GM18519 (cell line): ENCODE results near the gene SLC8A1.

ENCODE experiments used
- ATAC-seq: cut with Tn5 transposase; IDR thresholded peaks from one replicate; pipeline ENCODE4 v1.9.1; 2021; ENCODE audit warnings: mild to moderate bottlenecking, moderate library complexity; ENCODE audit not compliant: unreplicated experiment, low FRiP score

The SLC8A1 gene

DNA sequence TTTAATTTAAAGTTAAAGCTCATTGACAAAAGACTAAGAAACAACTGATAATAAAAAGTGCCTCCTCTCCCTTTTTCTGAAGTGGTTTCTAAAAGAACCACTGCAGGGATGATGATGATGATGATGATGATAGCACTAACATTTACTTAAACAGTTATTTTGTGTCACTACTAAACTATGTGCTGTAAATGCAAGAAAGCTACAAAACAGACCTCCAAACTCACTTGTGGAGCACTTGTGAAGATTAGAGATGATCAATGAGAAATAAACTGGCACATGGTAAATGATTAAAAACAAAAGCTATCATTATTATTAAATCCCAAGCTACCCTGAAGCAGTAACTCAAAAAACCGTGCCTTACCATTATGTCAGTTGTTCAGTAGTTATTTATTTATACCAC lies 88.7 kb downstream of the SLC8A1 start:
- peak; percentile 12 for ATAC-seq

DNA sequence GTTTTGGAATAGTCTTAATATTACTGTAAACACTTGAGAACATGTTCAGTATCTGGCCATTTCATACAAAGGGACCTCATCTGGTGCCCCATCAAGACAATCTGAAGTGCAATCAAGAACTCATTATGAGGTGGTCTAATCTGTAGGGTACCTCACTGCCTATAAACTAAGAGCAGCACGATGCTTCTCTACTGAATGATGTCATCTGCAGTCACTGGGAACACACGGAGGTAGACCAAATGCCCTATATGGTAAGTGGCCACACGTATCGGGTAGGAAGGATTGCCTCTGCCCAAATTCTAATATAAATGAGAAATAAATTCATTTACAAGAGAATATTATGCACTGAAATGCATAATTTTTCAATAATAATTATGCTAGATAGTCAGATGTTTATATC lies 90.4 kb downstream of the SLC8A1 start:
- no peak for ATAC-seq

DNA sequence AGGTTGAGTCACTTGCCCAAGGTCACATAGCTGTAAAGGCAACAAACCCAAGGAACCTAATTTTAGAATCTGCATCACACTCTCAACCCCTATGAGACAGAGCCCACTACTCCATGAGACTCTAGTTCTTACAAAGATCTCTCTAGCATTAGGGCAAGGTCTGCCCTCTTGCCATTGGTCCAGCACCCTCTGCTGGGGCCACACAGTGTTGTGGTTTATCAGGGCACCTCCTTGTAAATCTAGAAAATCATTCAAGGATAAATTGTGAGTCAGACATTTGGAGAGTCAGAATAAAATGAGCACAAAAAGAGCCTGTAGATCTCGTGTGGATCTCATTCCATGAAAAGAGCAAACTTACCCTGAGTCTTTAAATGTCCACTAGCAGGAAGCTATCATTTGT lies 91.2 kb downstream of the SLC8A1 start:
- ATAC-seq, result no peak

DNA sequence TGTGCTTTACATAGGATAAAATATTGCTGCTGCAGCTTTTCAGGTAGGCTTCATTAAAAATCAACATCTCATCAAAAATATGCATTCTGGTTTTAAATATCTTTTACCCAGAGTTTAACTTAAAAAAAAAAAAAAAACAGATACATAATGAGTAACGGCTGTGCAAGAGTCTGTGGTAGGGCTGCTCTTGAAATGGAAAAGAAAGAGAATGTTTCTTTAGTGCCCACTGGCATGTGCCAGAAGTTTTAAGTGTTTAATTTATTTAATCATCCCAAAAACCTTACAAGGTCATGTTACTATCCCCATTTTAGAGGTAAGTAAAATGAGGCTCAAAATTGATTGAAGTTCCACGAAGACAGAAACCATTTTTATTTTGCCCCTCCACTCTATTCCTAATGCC lies 92.1 kb downstream of the SLC8A1 start:
- ATAC-seq, result no peak

DNA sequence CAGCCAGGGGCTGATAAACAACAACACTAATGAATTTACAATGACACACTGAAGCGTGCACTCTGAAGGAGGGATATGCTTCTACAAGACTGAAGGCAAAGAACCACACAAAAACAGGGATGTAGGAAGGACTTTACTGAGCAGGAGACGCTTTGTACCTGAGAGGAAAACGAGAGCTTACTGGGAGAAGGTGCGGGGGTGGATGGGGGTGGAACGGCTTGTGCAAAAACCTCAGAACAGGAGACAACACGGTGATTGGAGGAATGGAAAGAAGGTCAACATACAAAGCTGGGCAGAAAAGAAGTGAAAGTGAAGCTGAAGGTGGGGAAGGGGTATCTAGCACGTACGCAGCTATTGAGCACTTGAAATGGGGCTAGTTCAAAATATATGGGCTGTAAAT lies 93.1 kb downstream of the SLC8A1 start:
- no peak for ATAC-seq

DNA sequence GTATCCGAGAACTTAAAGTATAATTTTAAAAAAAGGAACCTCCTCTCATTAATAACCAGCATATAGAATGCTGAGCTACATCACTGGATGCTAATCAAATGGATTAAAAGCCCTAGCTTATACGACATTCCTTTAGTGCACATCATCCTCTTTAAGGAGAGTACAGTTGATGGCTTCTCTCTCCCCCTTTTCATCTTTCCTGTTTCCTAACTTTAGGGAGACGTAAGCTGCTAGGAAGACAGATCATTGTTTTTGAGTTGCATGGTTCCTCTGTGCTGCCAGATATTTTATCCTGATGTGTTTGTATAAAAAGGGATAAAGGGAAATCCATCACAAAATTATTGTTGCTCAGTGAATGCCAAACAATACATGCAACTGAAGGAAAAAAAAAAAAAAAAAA lies 94.2 kb downstream of the SLC8A1 start:
- ATAC-seq, result no peak

DNA sequence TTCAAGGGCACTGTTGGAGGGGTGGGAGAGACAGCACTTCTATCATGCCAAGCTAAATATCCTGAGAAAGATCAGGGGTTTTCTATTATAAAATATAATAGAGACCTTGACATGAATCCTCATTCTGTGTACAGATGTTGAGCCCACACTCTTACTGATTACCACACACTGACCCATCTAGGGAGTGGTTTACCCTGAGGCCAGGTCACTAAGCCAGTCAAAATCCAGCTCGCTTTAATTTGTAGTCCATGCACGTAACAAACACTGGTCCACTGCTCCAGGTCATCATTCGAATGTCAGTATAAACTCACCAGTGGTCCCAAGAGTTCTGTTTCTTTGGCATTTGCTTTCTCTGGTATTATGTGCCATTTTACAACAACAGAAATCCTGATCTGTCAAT lies 96.4 kb downstream of the SLC8A1 start:
- no peak for ATAC-seq

DNA sequence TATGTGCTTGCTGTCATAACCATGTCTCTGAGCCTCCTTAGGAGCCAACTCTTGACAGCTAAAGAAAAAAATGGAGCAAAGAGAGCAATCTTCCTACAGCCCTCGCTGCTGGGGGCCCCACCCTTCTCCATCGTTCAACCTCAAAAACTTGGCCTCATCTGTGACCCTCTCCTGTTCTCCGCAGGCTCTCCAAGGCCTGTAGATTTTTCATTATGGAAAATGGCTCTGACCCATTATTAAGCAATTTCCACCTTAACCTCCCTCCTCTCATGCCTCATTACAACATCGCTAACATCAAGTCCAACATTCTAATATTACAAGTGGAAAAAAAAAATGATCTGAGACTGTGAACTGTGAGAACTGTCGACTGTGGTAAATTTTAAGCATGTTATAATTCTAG lies 98.7 kb downstream of the SLC8A1 start:
- ATAC-seq, result no peak

DNA sequence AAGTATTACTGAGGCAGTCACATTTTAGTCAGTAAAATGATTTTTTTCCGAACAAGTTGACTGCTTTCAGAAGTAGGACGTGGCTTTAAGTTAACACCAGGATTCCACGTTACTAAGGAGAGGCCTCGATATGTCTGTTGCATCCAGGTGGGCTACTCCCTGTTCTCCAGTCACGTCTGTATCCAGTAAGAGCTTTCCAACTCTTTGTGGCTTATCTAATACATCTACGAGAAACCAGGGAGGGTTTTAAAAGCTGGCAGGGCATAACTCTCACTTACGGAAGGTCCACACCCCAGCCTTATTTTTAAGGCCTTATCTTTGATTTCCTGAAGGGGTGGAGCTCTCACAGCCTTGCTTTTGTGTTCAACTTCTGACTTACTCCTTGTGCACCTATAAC lies 99.2 kb downstream of the SLC8A1 start:
- ATAC-seq, result no peak

DNA sequence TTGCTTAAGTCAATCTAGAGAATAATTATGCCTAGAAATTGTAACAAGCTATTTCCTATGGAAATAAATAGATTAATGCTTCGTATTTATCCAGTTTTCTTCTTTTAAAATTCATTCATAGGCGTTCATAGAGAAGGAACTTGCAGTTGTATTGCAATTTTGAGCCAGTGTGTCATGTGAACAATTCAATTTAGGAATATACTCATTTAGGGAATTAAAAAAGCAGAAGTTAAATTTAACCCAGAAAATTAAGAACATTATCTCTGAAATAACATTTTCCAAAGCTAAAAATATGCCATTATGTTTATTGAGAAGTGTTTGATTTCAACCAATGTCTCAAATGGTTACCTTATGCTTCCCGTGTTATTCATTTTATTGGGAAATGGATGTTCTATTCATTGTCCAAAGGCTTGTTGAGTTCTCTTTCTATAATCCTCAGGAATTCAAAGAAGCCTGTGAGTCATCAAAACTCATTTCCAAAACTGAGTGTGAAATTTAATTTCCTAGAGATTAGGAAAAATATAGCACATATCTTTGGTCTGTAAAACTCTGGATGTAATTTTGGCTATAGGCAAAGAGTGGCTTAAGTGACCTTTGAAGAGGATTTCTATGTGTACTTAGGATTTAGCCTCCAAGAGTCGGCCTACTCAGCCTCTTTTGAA lies 99.7 kb downstream of the SLC8A1 start:
- no peak for ATAC-seq

DNA sequence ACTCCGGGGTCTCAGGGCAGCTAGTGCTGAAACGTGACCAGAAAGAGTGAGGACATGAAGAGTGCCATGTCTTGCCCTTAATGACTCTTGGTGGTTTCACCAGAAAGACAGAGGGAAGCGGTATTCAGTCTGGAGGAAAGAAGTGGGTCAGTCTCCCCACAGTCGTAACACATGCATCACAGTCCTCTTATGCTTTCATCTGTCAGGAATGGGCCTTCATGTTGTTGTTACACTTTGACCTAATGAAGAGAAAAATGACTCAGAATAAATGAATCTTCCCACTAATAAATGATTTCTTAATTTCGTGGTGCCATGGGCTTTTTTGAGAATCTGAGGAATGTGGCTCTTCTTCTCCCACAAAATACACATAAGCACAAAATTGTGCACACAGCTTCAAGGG lies 103.2 kb downstream of the SLC8A1 start:
- no peak for ATAC-seq

DNA sequence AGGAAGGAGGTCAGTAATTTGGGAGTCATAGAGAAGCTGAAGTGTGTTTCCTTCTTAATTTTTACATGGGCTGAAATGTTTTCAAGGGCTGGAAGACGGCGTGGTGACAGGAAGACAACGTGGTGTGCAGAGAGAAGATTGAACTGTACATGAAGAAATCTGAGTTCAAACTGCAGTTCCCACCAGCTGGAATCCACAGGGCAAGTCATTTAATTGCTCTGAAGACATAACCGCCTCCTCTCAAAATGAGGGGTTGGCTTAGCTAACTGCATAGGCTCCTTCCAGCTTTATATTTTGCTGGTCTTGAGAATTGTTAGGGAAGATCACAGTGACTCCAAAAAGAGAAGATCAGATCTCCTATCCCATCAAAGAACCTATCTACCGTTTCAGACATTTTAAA lies 103.9 kb downstream of the SLC8A1 start:
- ATAC-seq, result no peak

DNA sequence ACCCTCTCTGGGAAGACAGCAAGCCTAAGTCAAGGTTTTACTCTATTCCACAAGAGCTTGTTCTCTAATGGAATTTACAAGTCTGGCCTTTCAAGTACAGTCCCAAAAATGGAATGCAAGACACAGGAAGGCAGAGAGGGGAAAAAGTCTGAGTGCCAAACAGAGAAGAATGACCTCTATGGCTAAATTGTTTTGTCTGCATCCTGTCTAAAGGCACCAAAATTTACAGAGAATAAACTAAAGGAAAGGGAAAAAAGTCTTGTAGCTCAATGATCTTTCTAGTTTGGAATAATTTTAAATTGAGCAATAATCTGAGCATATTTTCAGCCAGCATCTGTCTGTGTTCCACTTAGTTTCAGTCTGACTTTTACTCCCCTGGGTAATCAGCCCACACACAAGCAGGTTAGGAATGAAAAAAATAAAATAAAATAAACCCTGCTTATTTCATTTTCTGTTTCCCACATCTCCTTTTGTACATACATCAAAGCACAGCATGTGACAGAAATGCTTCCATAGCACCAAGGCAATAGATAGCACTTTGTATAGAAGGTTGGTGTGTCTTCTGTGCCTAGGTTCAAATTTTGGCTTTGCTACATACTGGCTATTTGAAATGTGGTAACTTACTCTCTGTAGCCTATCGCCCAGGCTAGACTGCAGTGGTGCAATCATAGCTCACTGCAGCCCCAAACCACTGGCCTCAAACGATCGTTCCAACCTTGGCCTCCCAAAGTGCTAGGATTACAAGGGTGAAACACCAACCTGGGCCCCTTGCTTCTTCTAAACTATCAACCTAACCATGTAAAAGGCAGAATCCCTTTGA lies 105.1 kb downstream of the SLC8A1 start:
- ATAC-seq, result peak; percentile 82

DNA sequence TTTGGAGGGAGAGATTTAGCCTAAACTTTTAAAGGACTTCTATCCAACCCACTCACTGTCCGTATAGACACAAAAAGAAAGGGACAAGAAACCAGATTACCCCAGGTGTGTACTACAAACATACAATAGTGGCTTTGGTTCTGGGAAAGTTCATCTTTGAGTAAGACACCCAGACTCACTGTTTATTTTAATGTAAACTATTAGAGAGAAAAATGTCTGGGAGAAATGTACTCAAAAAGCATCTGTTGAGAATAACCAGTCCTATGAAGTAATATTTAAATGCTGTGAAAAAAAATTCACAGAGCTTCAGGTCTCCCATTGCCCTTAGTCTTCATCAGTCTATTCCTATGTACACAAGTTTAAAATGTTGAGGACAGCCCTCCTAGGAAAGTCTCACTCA lies 107.5 kb downstream of the SLC8A1 start:
- no peak for ATAC-seq

DNA sequence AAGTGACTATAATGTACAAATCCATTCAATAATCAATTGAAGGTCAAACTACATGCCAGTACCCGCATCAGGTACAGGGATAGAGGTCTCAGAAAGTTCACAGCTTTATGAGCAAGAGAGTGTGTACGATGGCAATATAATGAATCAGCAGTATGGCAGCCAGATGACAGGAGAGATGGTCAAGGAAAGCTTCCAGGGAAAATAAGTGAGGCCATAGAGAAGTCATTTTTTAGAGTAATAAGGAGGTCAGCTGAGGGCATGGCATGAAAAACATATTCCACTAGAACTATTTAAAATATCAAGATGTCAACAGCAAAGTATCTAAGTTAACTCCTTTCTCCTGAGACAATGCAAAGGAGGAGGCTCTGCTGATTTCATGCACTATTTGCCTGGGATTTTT lies 108.0 kb downstream of the SLC8A1 start:
- no peak for ATAC-seq

DNA sequence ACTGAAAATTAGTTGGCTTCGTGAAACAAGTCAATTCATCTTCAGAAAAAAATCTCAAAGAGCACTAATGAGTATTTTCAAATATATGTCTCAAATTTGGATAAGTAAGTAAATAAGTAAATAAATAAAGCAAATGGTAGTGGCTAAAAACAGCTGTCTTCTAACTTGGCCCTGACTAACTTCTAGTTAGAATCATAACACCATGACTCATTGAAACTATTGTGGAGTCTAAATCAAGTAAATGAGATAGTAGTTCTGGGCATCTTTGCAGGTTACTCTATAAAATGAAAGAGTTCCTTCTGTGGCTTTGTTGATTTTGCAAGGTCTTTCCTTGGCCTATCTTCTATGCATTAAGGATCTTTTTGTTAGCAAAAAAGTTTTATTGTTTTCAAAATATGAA lies 110.7 kb downstream of the SLC8A1 start:
- ATAC-seq, result no peak

DNA sequence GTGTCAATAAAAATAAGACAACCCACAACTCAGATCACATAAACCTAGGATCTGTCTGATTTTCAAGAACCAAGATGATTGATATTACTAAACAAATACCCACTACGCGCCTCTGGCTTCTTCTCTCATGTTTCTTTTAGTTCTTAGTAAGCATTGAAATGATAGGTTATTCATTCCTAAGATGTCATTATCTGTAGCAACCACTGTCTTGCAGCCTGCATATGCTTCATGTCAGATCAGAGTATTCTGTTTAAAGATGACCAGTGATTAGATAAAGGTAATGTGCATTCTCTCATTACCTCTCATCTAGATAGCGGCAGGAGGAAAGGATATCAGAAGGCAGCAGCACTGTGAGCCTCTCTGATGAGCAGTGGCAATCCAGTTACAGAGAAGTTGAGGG lies 112.9 kb downstream of the SLC8A1 start:
- no peak for ATAC-seq

DNA sequence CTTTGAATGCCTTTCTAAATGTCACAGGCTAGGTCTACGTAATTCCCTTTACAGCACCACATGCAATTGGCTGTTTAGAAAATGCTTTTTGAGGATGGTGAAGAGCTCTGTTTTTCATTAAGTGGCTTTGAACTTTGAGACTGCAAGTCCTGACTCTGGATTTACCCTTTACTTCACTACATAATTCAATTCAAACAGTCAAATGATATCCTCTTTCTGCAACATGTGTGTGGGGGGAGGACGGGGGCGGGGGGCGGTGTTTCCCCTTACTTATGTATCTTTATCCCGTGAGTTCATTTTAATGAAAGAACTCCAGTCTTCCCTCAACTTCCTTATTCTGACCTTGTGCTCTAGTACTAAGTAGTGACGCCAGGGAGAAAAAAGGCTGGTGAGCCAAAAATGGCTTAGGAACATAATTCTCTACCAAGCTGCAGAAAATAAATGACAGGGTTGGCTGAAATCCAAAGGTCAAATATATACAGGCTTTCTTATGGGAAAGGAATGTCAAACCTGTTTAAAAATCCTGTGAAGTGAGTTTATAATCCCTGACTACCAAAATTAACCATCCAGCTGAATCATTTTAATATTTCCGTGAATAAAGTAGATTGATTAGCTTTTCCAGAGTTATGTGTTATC lies 119.6 kb downstream of the SLC8A1 start:
- no peak for ATAC-seq

DNA sequence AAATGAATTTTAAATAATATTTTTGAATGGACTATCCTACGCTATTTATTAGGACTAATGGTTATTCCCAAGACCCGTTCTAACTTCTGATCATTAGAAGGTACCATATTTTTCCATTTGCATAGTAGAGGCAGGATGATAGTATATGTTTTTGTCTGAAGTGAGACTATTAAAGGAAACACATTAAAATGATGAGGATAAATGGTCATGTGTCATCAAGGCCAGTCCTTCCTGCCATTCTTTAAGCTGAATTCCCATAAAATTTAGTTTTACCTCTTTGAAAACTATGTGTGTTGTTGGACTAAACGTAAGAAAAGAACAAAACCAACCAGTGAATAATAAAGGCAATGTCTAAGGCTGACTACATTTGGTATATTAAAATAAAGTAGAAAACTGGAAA lies 121.8 kb downstream of the SLC8A1 start:
- no peak for ATAC-seq

DNA sequence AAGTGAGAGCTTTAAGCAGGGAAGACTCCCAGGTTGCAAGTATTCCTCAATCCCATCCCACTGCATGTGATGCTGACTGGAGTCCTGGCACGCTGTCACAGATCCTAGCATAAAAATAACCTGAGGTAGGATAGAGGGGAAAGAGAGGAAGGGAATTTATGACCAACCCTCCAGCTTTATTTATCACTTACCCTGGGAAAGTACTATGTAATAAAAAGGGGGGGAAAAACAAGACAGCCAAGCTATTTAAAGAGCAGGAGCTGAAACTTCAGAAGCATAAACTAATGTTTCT lies 122.2 kb downstream of the SLC8A1 start:
- no peak for ATAC-seq

DNA sequence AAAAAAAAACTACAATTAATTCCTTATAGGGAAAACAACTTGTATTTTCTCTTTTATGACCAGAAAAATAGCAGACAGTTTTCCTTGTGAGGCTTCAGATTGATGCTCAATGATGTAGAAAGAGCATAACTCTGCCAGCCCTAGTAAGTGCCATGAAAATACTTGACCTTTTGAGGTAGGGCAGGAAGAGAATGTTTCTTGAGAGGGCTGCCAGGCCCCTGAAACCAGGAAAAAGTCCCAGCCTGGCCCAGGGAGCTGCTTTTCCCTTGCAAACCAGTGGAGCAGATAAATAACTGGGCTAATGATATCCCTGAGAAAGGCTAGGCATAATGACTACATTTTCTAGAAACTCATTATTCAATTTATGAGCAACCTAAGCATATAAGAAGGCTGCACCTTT lies 126.8 kb downstream of the SLC8A1 start:
- ATAC-seq, result no peak

DNA sequence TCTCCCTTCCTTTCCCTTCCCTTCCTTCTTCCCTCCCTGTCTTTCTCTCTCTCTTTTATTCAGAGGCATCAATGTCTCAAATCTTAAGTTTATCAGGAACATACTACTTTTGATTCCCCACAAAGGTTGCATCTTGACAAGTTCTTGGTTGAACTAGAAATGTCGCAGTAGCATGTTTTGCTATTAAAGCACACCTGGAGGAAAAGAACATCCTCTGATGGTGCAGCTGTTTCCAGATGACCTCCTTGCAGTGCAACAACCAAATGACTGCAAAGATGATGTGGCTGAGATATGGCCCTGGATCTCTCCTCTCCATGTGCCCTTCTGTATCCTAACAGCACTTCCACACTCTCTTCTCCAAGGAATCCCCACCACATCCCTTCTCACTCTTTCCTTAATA lies 127.2 kb downstream of the SLC8A1 start:
- ATAC-seq, result no peak
